Transverse colon (tissue), 4 donors: ENCODE results near the gene HECTD4. TPM values are rescaled to one million over a fixed set of nuclear protein-coding genes. Genes with fewer than 3 reads are reported as not detected.

ENCODE experiments used
- DNase-seq: peaks from one replicate; pipeline ENCODE4 v3.0.0-alpha.2; 2019
- H3K27ac ChIP-seq, 4 donors: fragments of 200-600 bp; sonication (generic); 2 replicates each; pipeline ENCODE4 v1.5.1; 2016 to 2018; ENCODE audit warnings: inconsistent platforms in 4 of 4
- H3K27me3 ChIP-seq: fragments of 200-600 bp; sonication (generic); 2 replicates; pipeline ENCODE4 v1.5.1; 2017; ENCODE audit warnings: inconsistent platforms
- H3K36me3 ChIP-seq, 4 donors: fragments of 200-600 bp; sonication (generic); 2 replicates each; pipeline ENCODE4 v1.5.1; 2017 to 2019; ENCODE audit warnings: inconsistent platforms in 4 of 4
- H3K4me1 ChIP-seq, 4 donors: fragments of 200-600 bp; sonication (generic); 2 replicates each; pipeline ENCODE4 v1.5.1; 2017 to 2020; ENCODE audit warnings: inconsistent platforms in 4 of 4
- H3K4me3 ChIP-seq, 4 donors: fragments of 200-600 bp; sonication (generic); 1 replicate in 1 of 4; 2 replicates in 3 of 4; pipeline versions ENCODE4 v1.5.1 to v1.6.1; 2017 to 2019; ENCODE audit warnings: inconsistent platforms in 4 of 4
- H3K9me3 ChIP-seq, 2 donors: fragments of 200-600 bp; sonication (generic); 2 replicates each; pipeline ENCODE4 v1.5.1; 2017 to 2019; ENCODE audit warnings: inconsistent platforms in 2 of 2
- CTCF ChIP-seq, 5 experiments: fragments of 200-600 bp in 3 of 5; fragments of 450-650 bp in 2 of 5; sonication (generic) in 3 of 5; IDR thresholded peaks; 1 replicate in 2 of 5; 2 replicates in 3 of 5; pipeline ENCODE4 v1.5.1; 2016 to 2017; ENCODE audit warnings: antibody characterized with exemption in 5 of 5, inconsistent platforms in 3 of 5, mild to moderate bottlenecking in 2 of 5, moderate library complexity in 1 of 5
- EP300 ChIP-seq: sonication (generic); formaldehyde crosslinking; IDR thresholded peaks from one replicate; pipeline ENCODE4 v1.6.1; 2017; ENCODE audit warnings: antibody characterized with exemption, low read depth
- POLR2A ChIP-seq: fragments of 450-650 bp; IDR thresholded peaks from one replicate; pipeline ENCODE4 v1.6.1; 2016; ENCODE audit warnings: antibody characterized with exemption, mild to moderate bottlenecking, moderate library complexity
- POLR2AphosphoS5 ChIP-seq, 3 donors: sonication (generic); formaldehyde crosslinking; IDR thresholded peaks; one replicate each; pipeline ENCODE4 v1.6.1; 2016; ENCODE audit warnings: antibody characterized with exemption in 3 of 3
- WGBS, 2 donors: methylation state at CpG; one replicate each; pipeline ENCODE4 v1.1.5; 2018; ENCODE audit warnings: low coverage in 1 of 2; 5-methylcytosine and 5-hydroxymethylcytosine counted together
- in situ Hi-C, 4 donors: fragments of 200-750 bp; cut with MboI; loops; one replicate each; pipeline versions ENCODE4 v1.15.0 to v1.15.1; 2017; ENCODE audit warnings: low sequenced_read_pairs in 3 of 4, low pct_ligation_motif_present in 1 of 4, low pct_unique_long_range_greater_than_20kb in 1 of 4
- intact Hi-C: fragments of 100-400 bp; cut with DNase I; formaldehyde crosslinking; loops from one replicate; pipeline ENCODE4 v1.15.1; 2023; ENCODE audit warnings: low total_unique reads
- total RNA-seq, 4 donors: library from RNA; depleted of rRNA; stranded (reverse); fragments of >200 nt; gene quantifications; one replicate each; pipeline ENCODE4 v1.1.0, GENCODE V29; 2016

HECTD4 gene
- total RNA-seq, 4 donors from 2014 or later, result 52.6 to 171 (median 121) TPM

- TF ChIP-seq POLR2AphosphoS5 (IDR thresholded peaks at IDR 0.05) (no peak), CTCF (IDR thresholded peaks at IDR 0.05) (no peak), POLR2A (no peak), EP300 (no peak)
- DNase-seq, result no peak
- Histone ChIP-seq H3K9me3 (peaks cover 0 to 12% of the 10 kb centered on the region in 2 donors), H3K27me3 (no peaks in the 10 kb centered on the region), H3K4me1 (no peaks in the 10 kb centered on the region), H3K36me3 (peaks cover 0 to 5% (median 2%) of the 10 kb centered on the region in 4 donors), H3K4me3 (no peak overlapping the region), H3K27ac (no peak overlapping the region)
- WGBS, 2 donors, result 85 to 94% methylated on average over 5 of the region's 5 CpGs
- intact Hi-C loops (no loop called here), in situ Hi-C loops (no loop called here)
Measured at GRCh38 chr12:112285600-112286401, 96.4 kb downstream of the HECTD4 start.

GRCh38 chr12:112283546-112283945 lies 98.7 kb downstream of the HECTD4 start:
- Histone ChIP-seq H3K36me3 (peaks cover 0 to 3% (median 0%) of the 10 kb centered on the region in 4 donors), H3K27ac (no peak overlapping the region), H3K4me1 (no peaks in the 10 kb centered on the region), H3K27me3 (no peaks in the 10 kb centered on the region), H3K4me3 (no peak overlapping the region), H3K9me3 (peaks cover 0 to 2% of the 10 kb centered on the region in 2 donors)
- intact Hi-C loops (no loop called here), in situ Hi-C loops (no loop called here)
- TF ChIP-seq CTCF (IDR thresholded peaks at IDR 0.05) (no peak), POLR2AphosphoS5 (IDR thresholded peaks at IDR 0.05) (no peak)
- WGBS, 2 donors, result 69 to 81% methylated on average over 2 of the region's 2 CpGs
- DNase-seq, result no peak

- H3K4me3 ChIP-seq, result no peak overlapping the region
- H3K9me3 ChIP-seq, result no peaks in the 10 kb centered on the region
- intact Hi-C loops (no loop called here), in situ Hi-C loops (no loop called here)
- TF ChIP-seq CTCF (IDR thresholded peaks at IDR 0.05), result no peak
- no peak for TF ChIP-seq POLR2AphosphoS5 (IDR thresholded peaks at IDR 0.05)
- TF ChIP-seq POLR2A, result no peak
- TF ChIP-seq EP300, result no peak
- no peak overlapping the region for H3K27ac ChIP-seq
- DNase-seq, result no peak
- no peaks in the 10 kb centered on the region for H3K27me3 ChIP-seq
- 95 to 96% methylated on average over 8 of the region's 8 CpGs for WGBS, 2 donors
- H3K4me1 ChIP-seq, result no peaks in the 10 kb centered on the region
- H3K36me3 ChIP-seq, result no peaks in the 10 kb centered on the region
Measured at GRCh38 chr12:112282920-112283319, 99.3 kb downstream of the HECTD4 start.

GRCh38 chr12:112275836-112276235 lies 106.4 kb downstream of the HECTD4 start:
- no peak for DNase-seq
- peaks cover 0 to 15% (median 8%) of the 10 kb centered on the region in 4 donors for H3K4me1 ChIP-seq
- in situ Hi-C loops, result no loop called here
- WGBS, 2 donors, result 90 to 95% methylated on average over 3 of the region's 3 CpGs
- intact Hi-C loops, result no loop called here
- H3K9me3 ChIP-seq, result no peaks in the 10 kb centered on the region
- TF ChIP-seq EP300, result no peak
- TF ChIP-seq POLR2AphosphoS5 (IDR thresholded peaks at IDR 0.05), result no peak
- no peak for TF ChIP-seq CTCF (IDR thresholded peaks at IDR 0.05)
- no peak for TF ChIP-seq POLR2A
- H3K4me3 ChIP-seq, result no peak overlapping the region
- peaks cover 0 to 12% (median 4%) of the 10 kb centered on the region in 4 donors for H3K36me3 ChIP-seq
- H3K27me3 ChIP-seq, result no peaks in the 10 kb centered on the region
- H3K27ac ChIP-seq, result peak overlapping the region in 1 of 4 donors; percentile 0
